Upper lobe of left lung (tissue), 4 donors: Measurements from ENCODE around the gene LIX1L.

ENCODE experiments used
- CTCF ChIP-seq, 6 experiments: fragments of 450-650 bp in 4 of 6; fragments of 200-600 bp in 2 of 6; sonication (generic) in 2 of 6; IDR thresholded peaks; one replicate each; pipeline ENCODE4 v1.5.1; 2016 to 2019; ENCODE audit warnings: antibody characterized with exemption in 6 of 6
- POLR2A ChIP-seq, 4 donors: fragments of 450-650 bp; IDR thresholded peaks; one replicate each; pipeline ENCODE4 v1.5.1; 2016 to 2017; ENCODE audit warnings: antibody characterized with exemption in 4 of 4, mild to moderate bottlenecking in 2 of 4

- TF ChIP-seq CTCF (IDR thresholded peaks at IDR 0.05) (no peak), POLR2A (IDR thresholded peaks at IDR 0.05) (no peak)
These were observed 27.3 kb upstream of the LIX1L start for GRCh38 chr1:145985129-145985501.
